Epithelial cell of proximal tubule (primary cell): ENCODE measurements around the gene SLC22A16. TPM values are rescaled to one million over a fixed set of nuclear protein-coding genes. Genes with fewer than 3 reads are reported as not detected.
"Not testable (repeated sequence)": the region's sequence is repeated elsewhere in the genome, so short reads cannot be mapped to it uniquely, and the experiment has no call there.

ENCODE experiments used
- DNase-seq: peaks from one replicate; pipeline ENCODE4 v3.0.0-alpha.2; 2011; ENCODE audit warnings: low read depth
- H3K4me3 ChIP-seq: 2 replicates; pipeline ENCODE4 v1.5.1; 2011; ENCODE audit warnings: low read depth, mild to moderate bottlenecking, low read length
- CTCF ChIP-seq: conservative IDR thresholded peaks from 2 replicates; pipeline ENCODE4 v1.5.1; 2012; ENCODE audit warnings: low read depth, mild to moderate bottlenecking, low read length
- total RNA-seq: library from RNA; depleted of rRNA; stranded (reverse); fragments of >200 nt; gene quantifications from 2 replicates; pipeline ENCODE4 v1.2.3, GENCODE V29; 2015

The SLC22A16 gene
- total RNA-seq, 1 donor from 2014 or later, result not detected

GRCh38 chr6:110490110-110490509, 13.7 kb upstream of the SLC22A16 start:
- no peak overlapping the region for H3K4me3 ChIP-seq
- no peak for DNase-seq
- no peak for TF ChIP-seq CTCF

GRCh38 chr6:110488606-110489190, 12.3 kb upstream of the SLC22A16 start:
- DNase-seq, result no peak

GRCh38 chr6:110487968-110488381, 11.6 kb upstream of the SLC22A16 start:
- H3K4me3 ChIP-seq, DNase-seq: not testable (repeated sequence)

More at GRCh38 chr6:110488606-110489190, 12.3 kb upstream of the SLC22A16 start:
- no peak for TF ChIP-seq CTCF
- no peak overlapping the region for H3K4me3 ChIP-seq

GRCh38 chr6:110486756-110487155, 10.3 kb upstream of the SLC22A16 start:
- DNase-seq, result no peak
- no peak overlapping the region for H3K4me3 ChIP-seq
- TF ChIP-seq CTCF, result no peak

GRCh38 chr6:110485491-110485890, 9.1 kb upstream of the SLC22A16 start:
- no peak for DNase-seq
- no peak for TF ChIP-seq CTCF
- H3K4me3 ChIP-seq, result no peak overlapping the region

GRCh38 chr6:110484321-110484720, 7.9 kb upstream of the SLC22A16 start:
- no peak overlapping the region for H3K4me3 ChIP-seq
- TF ChIP-seq CTCF, result no peak
- no peak for DNase-seq

GRCh38 chr6:110482774-110483400, 6.5 kb upstream of the SLC22A16 start:
- TF ChIP-seq CTCF, result no peak
- DNase-seq, result no peak
- no peak overlapping the region for H3K4me3 ChIP-seq
